ENCODE measurements around the gene KLHL17. TPM values are rescaled to one million over a fixed set of nuclear protein-coding genes. Genes with fewer than 3 reads are reported as not detected.

KLHL17 gene
- total and polyA plus RNA-seq, 3 donors from 2014 or later: 16.0 to 36.4 (median 34.9) TPM

GRCh38 chr1:941588-942383, 18.6 kb upstream of the KLHL17 start:
- no peak for TF ChIP-seq POLR2A (IDR thresholded peaks at IDR 0.05)
- no peak for TF ChIP-seq CTCF (IDR thresholded peaks at IDR 0.05)
- Histone ChIP-seq H3K27ac (peak overlapping the region; percentile 24 to 76), H3K36me3 (ENCODE audit: low read depth, missing control alignments) (no peaks in the 10 kb centered on the region), H3K4me1 (peaks cover 24% of the 10 kb centered on the region), H3K4me3 (peak overlapping the region; percentile 0 to 36), H3K27me3 (no peaks in the 10 kb centered on the region), H3K9me3 (no peaks in the 10 kb centered on the region)
- WGBS, 2 donors: 0% methylated on average over 54 of the region's 98 CpGs; no CpG with 5 or more reads in 1 of the 2 donors
- intact Hi-C loops (cut with DNase I; ENCODE audit: low total_unique reads): no loop called here
- peak; percentile 77 for DNase-seq

GRCh38 chr1:942411-942821, 18.0 kb upstream of the KLHL17 start:
- 0% methylated on average over 5 to 20 of the region's 48 CpGs for WGBS, 2 donors
- no peak for TF ChIP-seq POLR2A (IDR thresholded peaks at IDR 0.05)
- no peak for TF ChIP-seq CTCF (IDR thresholded peaks at IDR 0.05)
- Histone ChIP-seq H3K27ac (peak overlapping the region; percentile 63 to 76), H3K27me3 (no peaks in the 10 kb centered on the region), H3K9me3 (no peaks in the 10 kb centered on the region), H3K4me3 (peak overlapping the region; percentile 0 to 36), H3K4me1 (peaks cover 24% of the 10 kb centered on the region), H3K36me3 (ENCODE audit: low read depth, missing control alignments) (no peaks in the 10 kb centered on the region)
- DNase-seq: no peak
- intact Hi-C loops (cut with DNase I; ENCODE audit: low total_unique reads): no loop called here

- intact Hi-C loops (cut with DNase I; ENCODE audit: low total_unique reads): no loop called here
- H3K27me3 ChIP-seq: no peaks in the 10 kb centered on the region
- H3K4me1 ChIP-seq: peaks cover 24% of the 10 kb centered on the region
- WGBS, 2 donors: 9 to 26% methylated on average over 8 to 27 of the region's 27 CpGs
- peak; percentile 55 for DNase-seq
- H3K36me3 ChIP-seq (ENCODE audit: low read depth, missing control alignments): no peaks in the 10 kb centered on the region
- peak overlapping the region in 1 of 2 donors; percentile 0 for H3K4me3 ChIP-seq
- H3K9me3 ChIP-seq: no peaks in the 10 kb centered on the region
- TF ChIP-seq POLR2A (IDR thresholded peaks at IDR 0.05): no peak
- no peak for TF ChIP-seq CTCF (IDR thresholded peaks at IDR 0.05)
- peak overlapping the region; percentile 63 to 76 for H3K27ac ChIP-seq
Measured at GRCh38 chr1:942864-943533, 17.4 kb upstream of the KLHL17 start.

GRCh38 chr1:943545-944340, 16.6 kb upstream of the KLHL17 start:
- no peak for DNase-seq
- Histone ChIP-seq H3K27me3 (no peaks in the 10 kb centered on the region), H3K4me1 (peaks cover 24% of the 10 kb centered on the region), H3K4me3 (no peak overlapping the region), H3K36me3 (ENCODE audit: low read depth, missing control alignments) (no peaks in the 10 kb centered on the region), H3K27ac (peak overlapping the region in 1 of 2 donors; percentile 55), H3K9me3 (no peaks in the 10 kb centered on the region)
- no peak for TF ChIP-seq CTCF (IDR thresholded peaks at IDR 0.05)
- intact Hi-C loops (cut with DNase I; ENCODE audit: low total_unique reads): no loop called here
- WGBS, 2 donors: 51 to 76% methylated on average over 20 to 27 of the region's 27 CpGs
